ENCODE data around the gene DAD1. TPM values are rescaled to one million over a fixed set of nuclear protein-coding genes. Genes with fewer than 3 reads are reported as not detected.
"Not testable (repeated sequence)": the region's sequence is repeated elsewhere in the genome, so short reads cannot be mapped to it uniquely, and the experiment has no call there.

The DAD1 gene
- total and polyA plus RNA-seq, 2 experiments from 2014 or later: 369 to 653 TPM

GRCh38 chr14:22623047-22623446 lies 34.0 kb upstream of the DAD1 start:
- TF ChIP-seq EZH2phosphoT487 (IDR thresholded peaks at IDR 0.05; ENCODE audit: insufficient read depth, low read depth) (no peak), EZH2 (IDR thresholded peaks at IDR 0.05; ENCODE audit: insufficient read depth, poor library complexity, severe bottlenecking) (no peak)
- 58 to 60% methylated on average over 2 of the region's 2 CpGs for WGBS, 2 experiments (ENCODE audit: low coverage in 1 of 2, low lambda C conversion rate in 2 of 2, missing lambda C conversion rate in 2 of 2)
- H2AFZ ChIP-seq: no peak overlapping the region

GRCh38 chr14:22622255-22622654 lies 33.2 kb upstream of the DAD1 start:
- Histone ChIP-seq H3K4me3 (no peak overlapping the region), H3K4me2 (ENCODE audit: unreplicated experiment) (no peak overlapping the region), H3K27ac (0 out of 2 replicates have a peak overlapping the region, but pooled peaks have one; percentile 9), H4K20me1 (ENCODE audit: insufficient read depth) (no peaks in the 10 kb centered on the region), H3F3A (ENCODE audit: insufficient read depth) (peaks cover 7% of the 10 kb centered on the region; the same call in 1 of the 2 replicates), H3K4me1 (ENCODE audit: insufficient read depth) (peaks cover 7% of the 10 kb centered on the region; the same call in 1 of the 2 replicates), H3K9me2 (ENCODE audit: insufficient read depth) (no peaks in the 10 kb centered on the region), H3K36me3 (ENCODE audit: low read depth) (no peaks in the 10 kb centered on the region), H3K9ac (no peak overlapping the region), H3K9me3 (ENCODE audit: low read depth) (no peaks in the 10 kb centered on the region), H2AFZ (no peak overlapping the region), H3K79me2 (ENCODE audit: insufficient read depth) (no peaks in the 10 kb centered on the region), H3K27me3 (replicated peaks; ENCODE audit: insufficient read depth) (no peaks in the 10 kb centered on the region)
- DNase-seq: peak; percentile 35
- in situ Hi-C loops (cut with MboI): no loop called here
- TF ChIP-seq EZH2 (IDR thresholded peaks at IDR 0.05; ENCODE audit: insufficient read depth, poor library complexity, severe bottlenecking): no peak
- 77 to 79% methylated on average over 2 of the region's 2 CpGs for WGBS, 2 experiments (ENCODE audit: low coverage in 1 of 2, low lambda C conversion rate in 2 of 2, missing lambda C conversion rate in 2 of 2)

More at GRCh38 chr14:22623047-22623446, 34.0 kb upstream of the DAD1 start:
- Histone ChIP-seq H3K9ac (no peak overlapping the region), H3K9me2 (ENCODE audit: insufficient read depth) (no peaks in the 10 kb centered on the region), H4K20me1 (ENCODE audit: insufficient read depth) (no peaks in the 10 kb centered on the region), H3K4me3 (no peak overlapping the region), H3K27me3 (replicated peaks; ENCODE audit: insufficient read depth) (no peaks in the 10 kb centered on the region), H3K79me2 (ENCODE audit: insufficient read depth) (no peaks in the 10 kb centered on the region), H3K36me3 (ENCODE audit: low read depth) (no peaks in the 10 kb centered on the region), H3K4me1 (ENCODE audit: insufficient read depth) (peaks cover 7% of the 10 kb centered on the region; the same call in 1 of the 2 replicates), H3K4me2 (ENCODE audit: unreplicated experiment) (no peak overlapping the region), H3K9me3 (ENCODE audit: low read depth) (no peaks in the 10 kb centered on the region), H3F3A (ENCODE audit: insufficient read depth) (peaks cover 7% of the 10 kb centered on the region; the same call in 1 of the 2 replicates), H3K27ac (no peak overlapping the region)
- in situ Hi-C loops (cut with MboI): no loop called here
- no peak for DNase-seq

DNA sequence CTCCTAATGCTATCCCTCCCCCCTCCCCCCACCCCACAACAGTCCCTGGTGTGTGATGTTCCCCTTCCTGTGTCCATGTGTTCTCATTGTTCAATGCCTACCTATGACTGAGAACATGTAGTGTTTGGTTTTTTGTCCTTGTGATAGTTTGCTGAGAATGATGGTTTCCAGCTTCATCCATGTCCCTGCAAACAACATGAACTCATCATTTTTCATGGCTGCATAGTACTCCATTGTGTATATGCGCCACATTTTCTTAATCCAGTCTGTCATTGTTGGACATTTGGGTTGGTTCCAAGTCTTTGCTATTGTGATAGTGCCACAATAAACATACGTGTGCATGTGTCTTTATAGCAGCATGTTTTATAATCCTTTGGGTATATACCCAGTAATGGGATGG lies 26.7 kb upstream of the DAD1 start:
- not testable (repeated sequence) for DNase-seq
- 94 to 96% methylated on average over 2 of the region's 2 CpGs for WGBS, 2 experiments (ENCODE audit: low coverage in 1 of 2, low lambda C conversion rate in 2 of 2, missing lambda C conversion rate in 2 of 2)

GRCh38 chr14:22614240-22614799 lies 25.3 kb upstream of the DAD1 start:
- in situ Hi-C loops (cut with MboI): no loop called here
- peak overlapping the region; percentile 46 for H3K4me2 ChIP-seq (ENCODE audit: unreplicated experiment)
- H3K36me3 ChIP-seq (ENCODE audit: low read depth): peaks cover 10% of the 10 kb centered on the region; the same call in 1 of the 2 replicates
- peaks cover 28% of the 10 kb centered on the region for H3F3A ChIP-seq (ENCODE audit: insufficient read depth)
- H4K20me1 ChIP-seq (ENCODE audit: insufficient read depth): no peaks in the 10 kb centered on the region
- peak; percentile 95 for DNase-seq
- no peak for TF ChIP-seq EZH2phosphoT487 (IDR thresholded peaks at IDR 0.05; ENCODE audit: insufficient read depth, low read depth)
- no peak for TF ChIP-seq EZH2 (IDR thresholded peaks at IDR 0.05; ENCODE audit: insufficient read depth, poor library complexity, severe bottlenecking)
- no peak overlapping the region for H2AFZ ChIP-seq
- H3K4me1 ChIP-seq (ENCODE audit: insufficient read depth): peaks cover 22% of the 10 kb centered on the region
- no peaks in the 10 kb centered on the region for H3K9me2 ChIP-seq (ENCODE audit: insufficient read depth)
- H3K27me3 ChIP-seq (replicated peaks; ENCODE audit: insufficient read depth): no peaks in the 10 kb centered on the region
- peak overlapping the region; percentile 62 for H3K9ac ChIP-seq
- H3K9me3 ChIP-seq (ENCODE audit: low read depth): no peaks in the 10 kb centered on the region
- H3K4me3 ChIP-seq: peak overlapping the region; percentile 10; the same call in 1 of the 2 replicates
- H3K27ac ChIP-seq: peak overlapping the region; percentile 89
- 1 to 3% methylated on average over 6 of the region's 6 CpGs for WGBS, 2 experiments (ENCODE audit: low coverage in 1 of 2, low lambda C conversion rate in 2 of 2, missing lambda C conversion rate in 2 of 2)
- H3K79me2 ChIP-seq (ENCODE audit: insufficient read depth): no peaks in the 10 kb centered on the region

More for the DNA sequence above, 26.7 kb upstream of the DAD1 start:
- H3K9me3 ChIP-seq (ENCODE audit: low read depth); H3K9ac ChIP-seq; H3K9me2 ChIP-seq (ENCODE audit: insufficient read depth); H4K20me1 ChIP-seq (ENCODE audit: insufficient read depth); H3K36me3 ChIP-seq (ENCODE audit: low read depth); H3K27ac ChIP-seq; H3K4me2 ChIP-seq (ENCODE audit: unreplicated experiment); H2AFZ ChIP-seq; in situ Hi-C loops (cut with MboI); H3K27me3 ChIP-seq (replicated peaks; ENCODE audit: insufficient read depth); H3K79me2 ChIP-seq (ENCODE audit: insufficient read depth); H3K4me3 ChIP-seq: not testable (repeated sequence)
- H3K4me1 ChIP-seq (ENCODE audit: insufficient read depth): peaks cover 22% of the 10 kb centered on the region
- H3F3A ChIP-seq (ENCODE audit: insufficient read depth): peaks cover 28% of the 10 kb centered on the region

All from GM23248 (cell line).